LHCN-M2 (cell line): ENCODE measurements around the gene PDE6C. TPM values are rescaled to one million over a fixed set of nuclear protein-coding genes. Genes with fewer than 3 reads are reported as not detected.
"Not testable (repeated sequence)": the region's sequence is repeated elsewhere in the genome, so short reads cannot be mapped to it uniquely, and the experiment has no call there.

Source experiments
- DNase-seq: peaks from one replicate; pipeline ENCODE4 v3.0.0-alpha.2; 2012; ENCODE audit warnings: low read depth
- total RNA-seq: library from RNA; depleted of rRNA; stranded (reverse); fragments of >200 nt; gene quantifications from 2 replicates; pipeline ENCODE4 v1.2.3, GENCODE V29; 2014

Gene PDE6C
- total RNA-seq, 1 experiment from 2014 or later, result not detected

DNA sequence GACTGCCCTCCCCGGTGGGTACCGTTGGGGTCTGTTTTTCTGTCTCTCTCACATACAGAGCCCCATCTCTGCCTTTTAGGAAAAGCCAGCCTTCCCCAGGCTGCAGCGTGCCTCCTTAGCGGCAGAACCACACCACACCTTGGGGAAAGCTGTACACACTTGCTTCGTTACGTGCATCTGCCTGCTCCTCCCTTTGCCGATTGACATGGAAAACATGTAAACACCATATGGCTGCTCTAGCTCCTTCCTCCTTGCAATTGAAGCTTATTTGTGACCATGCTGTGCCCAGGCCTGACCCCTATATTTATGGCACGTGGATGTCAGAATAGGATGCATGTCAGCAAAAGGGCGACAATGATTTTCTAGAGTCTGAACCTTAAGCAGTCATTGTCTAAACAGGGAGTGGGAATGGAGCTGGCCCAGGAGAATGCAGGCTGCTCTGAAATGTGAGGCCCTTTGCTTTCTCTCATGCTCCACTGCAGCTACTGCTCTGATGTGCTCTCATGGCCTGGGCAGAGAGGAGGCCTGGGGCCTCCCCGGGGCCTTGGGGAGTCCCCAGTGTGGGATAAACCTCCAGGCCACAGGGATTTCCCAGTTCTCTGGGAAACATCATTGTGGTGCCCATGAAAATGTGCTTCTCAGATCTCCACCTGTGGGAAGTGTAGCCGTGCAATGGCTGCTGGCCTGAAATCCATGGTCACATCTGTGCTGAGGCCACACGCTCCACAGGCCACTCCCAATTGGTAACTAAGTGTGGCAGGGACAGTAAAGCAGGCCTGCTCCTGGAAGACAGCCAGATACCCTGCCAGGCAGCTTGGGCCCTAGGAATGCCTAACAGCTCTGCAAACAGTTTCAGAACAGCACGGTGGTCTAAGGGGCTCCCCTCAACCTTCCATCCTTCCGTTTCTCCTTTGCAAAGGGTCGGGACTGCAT lies 18.6 kb downstream of the PDE6C start:
- DNase-seq, result no peak

DNA sequence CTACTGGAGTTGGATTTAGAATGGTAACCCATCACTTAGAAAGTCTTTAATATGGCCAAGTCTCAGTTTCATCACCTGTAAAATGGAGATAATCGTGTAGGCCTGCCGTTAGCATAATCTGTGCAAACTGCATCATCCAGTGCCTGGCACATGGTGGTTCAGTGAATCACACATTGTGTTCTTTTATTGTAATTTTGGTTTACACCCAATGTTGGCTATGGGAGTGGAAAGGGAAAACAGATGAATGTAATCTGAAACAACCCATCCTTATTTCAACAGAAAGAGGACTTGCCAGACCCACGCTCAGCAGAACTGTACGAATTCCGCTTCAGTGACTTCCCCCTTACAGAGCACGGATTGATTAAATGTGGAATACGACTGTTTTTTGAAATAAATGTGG lies 27.5 kb downstream of the PDE6C start:
- no peak for DNase-seq

DNA sequence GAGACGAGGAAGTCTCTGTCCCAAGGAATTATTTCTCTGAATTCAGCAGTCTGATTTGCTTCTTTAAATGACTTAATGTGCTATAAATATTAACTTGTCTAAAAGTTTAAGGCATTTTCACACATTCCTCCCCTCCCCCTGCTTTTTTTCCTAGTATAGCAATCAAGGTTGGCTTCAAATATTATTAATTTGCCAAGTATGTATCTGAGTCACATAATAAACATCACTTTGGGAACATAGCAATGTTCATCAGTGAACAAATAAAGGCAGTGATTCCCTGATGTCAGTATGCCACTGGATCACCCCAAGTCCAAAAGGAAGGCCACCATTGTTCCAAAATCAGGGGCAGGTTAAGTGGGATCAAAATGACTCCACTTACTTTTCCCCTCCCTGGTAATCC lies 40.5 kb downstream of the PDE6C start:
- DNase-seq, result peak; percentile 66

DNA sequence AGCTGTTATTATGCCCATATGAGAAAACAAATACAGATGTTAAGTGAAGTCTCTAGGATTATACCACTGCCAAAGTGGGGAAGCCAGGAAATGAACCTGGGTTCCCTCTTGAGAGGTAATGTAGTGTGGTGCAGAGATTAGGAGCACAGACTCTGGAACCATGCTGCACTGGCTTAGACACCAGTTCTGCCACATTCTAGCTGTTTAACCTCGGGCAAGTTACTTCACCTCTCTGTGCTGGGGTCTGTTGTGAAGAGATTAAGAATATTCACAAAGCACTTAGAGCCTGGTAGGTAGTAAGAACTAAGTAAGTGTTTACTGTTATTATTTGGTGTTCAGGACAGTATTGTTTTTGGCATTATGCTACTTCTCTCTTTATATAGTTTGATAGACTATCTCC lies 41.9 kb downstream of the PDE6C start:
- no peak for DNase-seq

DNA sequence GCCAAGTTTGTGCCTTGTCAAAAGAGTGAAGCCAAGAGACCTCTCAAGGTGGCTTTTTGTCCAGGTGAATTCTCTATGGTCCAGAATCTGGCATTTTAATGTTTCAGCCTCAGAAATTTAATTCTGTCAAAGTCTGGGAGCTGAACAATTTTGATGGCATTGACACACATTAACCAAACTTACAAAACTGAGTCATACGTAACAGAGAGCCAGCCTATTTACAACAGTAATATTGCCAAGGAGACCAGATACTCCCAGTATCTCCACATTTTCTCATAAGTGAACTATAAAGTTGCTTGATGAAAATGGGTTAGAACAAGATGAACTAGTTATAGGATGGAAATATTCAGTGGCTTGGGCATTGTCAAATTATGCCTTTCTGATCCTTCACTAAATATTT lies 43.8 kb downstream of the PDE6C start:
- peak; percentile 35 for DNase-seq

DNA sequence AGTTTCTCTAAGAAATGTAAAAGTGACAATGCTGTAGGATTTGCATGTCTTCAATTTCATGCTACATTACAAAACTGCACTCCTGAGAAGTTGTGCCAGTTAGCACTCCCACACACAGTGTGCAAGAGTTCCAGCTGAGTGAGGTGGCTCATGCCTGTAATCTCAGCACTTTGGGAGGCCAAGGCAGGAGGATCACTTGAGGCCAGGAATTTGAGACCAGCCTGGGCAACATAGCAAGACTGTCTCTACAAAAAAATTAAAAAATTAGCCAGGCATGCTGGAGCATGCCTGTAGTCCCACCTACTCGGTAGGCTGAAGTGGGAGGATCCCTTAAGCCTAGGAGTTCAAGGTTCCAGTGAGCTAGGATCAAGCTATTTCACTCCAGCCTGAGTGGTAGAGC lies 45.4 kb downstream of the PDE6C start:
- no peak for DNase-seq

DNA sequence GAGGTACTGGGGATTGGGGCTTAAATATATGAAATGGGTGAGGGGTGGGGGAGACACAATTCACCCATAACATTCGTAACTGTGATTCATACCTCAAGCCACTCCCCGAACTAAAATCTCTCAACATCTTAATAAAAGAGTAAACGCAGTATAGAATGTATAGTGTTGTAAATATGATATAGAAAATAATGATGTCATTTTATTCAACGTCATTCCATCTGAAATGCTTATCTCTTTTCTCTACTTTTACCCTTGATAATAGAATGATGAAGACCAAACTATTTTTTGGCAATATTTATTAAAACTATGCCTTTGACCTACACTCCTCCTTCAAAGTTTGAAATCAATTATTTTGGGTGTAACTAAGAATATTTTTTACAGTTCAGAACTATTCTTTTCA lies 53.7 kb downstream of the PDE6C start:
- DNase-seq, result no peak

DNA sequence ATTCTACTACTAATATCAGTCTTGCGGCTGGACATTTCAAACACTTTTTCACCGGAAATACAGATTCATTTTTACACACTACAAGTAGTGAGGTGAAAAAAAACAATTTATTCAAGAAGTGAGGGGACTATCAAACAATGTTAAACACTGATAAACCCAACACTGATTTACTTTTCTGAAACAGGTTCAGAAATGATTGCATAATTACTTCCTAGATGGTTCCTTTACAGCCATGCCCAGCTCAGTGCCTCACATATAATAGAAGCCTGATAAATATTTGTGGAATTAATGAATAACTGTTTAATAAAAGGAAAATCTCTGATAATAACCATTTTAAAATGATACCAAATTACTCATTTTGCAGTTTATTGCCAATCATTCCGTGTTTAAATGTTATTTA lies 55.5 kb downstream of the PDE6C start:
- no peak for DNase-seq

DNA sequence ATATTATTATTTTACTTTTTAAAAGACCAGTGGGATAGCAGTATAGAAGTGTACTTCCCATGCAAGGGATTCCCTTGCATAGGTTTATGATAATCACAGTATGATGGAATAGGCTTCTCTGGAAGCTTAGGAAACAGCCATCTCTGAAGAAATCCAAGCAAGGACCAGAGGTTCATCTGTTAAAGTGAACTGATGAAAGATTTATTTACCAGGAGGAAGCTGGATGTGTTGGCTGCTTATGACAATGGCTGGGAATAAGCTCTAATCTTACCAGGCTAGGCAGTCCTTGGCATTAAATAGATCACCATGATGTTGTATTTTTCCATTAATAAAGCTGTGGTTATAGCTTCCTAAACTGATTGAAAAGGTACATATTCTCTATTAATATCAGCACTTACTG lies 58.0 kb downstream of the PDE6C start:
- no peak for DNase-seq

DNA sequence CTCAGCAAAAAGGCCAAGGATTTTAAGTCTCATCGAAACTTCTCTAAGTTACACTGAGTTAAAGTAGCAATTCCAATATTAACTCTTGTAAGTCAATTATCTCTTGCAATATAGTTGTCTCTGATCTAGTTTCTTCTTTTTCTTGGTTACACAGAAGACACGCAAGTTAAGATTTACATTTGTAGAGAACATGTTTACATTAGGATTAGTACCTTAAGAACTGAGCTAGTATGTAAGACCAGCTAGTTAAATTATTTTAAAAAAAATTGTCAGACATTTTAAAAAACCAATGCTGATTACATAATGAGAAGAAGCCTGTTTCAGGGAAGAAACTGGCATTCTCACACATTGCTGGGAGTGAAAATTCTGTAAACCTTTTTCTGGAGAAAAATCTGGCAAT lies 58.7 kb downstream of the PDE6C start:
- no peak for DNase-seq

DNA sequence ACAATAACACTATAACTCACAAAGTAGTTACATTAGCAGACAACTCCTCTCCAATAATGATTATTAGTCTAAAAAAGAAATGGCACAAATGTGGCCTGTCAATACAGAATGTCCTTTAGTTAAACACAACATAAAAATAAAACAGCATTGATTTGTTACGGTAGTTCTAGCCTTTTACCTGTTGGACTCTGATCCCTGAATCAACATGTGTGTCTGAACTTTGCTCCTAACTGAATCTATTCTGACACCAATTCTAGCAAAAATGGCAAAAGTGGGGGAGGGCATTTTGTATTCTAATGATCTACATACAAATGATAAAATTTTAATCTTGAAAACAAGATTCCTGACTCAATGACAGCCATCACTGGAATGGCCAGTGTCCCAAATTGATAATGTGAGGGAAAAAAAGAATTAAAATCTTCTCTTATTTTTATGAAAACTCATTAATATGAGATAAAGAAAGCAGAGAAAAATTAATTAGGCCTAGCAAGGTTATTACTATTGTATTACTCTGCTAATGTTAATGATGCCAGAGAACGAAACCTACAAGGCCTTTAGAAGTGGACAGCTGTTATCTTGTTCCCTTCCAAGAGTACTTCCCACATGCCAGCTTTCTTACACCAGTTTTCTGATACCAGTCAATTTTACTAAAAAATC lies 59.8 kb downstream of the PDE6C start:
- DNase-seq, result no peak

DNA sequence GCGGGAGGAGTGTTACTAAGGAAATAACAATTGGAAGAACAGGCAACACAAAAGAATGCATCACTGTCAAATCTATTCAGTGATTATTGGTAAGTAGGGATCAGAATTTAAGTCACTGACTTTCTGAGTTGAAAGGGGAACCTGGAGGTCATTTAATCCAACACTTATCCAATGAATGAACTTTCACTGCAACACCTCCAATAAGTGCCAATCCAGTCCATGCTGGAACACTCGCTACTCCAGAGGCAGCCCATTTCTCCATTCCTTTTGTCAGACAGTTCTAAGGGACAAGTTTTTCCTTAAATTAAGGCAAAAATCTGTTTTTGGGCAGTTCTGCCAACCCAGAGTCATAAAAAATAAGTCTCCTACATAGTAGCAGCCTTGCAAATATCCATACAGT lies 60.6 kb downstream of the PDE6C start:
- no peak for DNase-seq

DNA sequence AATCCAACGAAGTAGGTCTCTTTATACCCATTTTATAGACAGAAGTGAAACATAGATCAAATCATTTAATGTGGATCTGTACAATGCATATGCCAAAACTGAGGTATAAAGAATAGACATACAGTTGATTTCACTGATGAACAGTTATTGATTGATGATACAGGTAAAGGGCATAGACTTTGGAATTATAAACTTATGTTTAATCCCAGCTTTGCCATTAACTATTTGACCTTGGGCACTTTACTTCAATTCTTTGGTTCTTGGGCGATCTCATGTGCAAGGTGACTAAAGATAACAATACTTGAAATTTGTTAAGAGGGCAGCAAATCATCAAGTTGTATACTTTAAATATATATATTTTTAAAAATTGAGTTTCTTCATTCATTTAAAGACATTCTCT lies 61.5 kb downstream of the PDE6C start:
- no peak for DNase-seq

DNA sequence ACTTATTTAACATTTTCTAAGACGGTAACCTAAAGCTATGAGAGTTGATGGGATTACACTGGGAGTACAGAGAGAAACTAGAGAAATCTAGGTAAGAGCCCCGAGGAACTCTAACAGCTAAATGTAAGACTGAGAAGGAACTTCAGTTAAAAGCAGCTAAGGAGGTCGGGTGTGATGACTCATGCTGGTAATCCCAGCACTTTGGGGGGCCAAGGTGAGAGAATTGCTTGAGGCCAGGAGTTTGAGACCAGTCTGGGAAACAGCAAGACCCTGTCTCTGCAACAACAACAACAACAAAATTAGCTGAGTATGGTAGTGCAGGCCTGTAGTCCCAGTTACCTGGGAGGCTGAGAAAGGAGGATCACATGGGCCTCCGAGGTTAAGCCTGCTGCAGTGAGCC lies 66.0 kb downstream of the PDE6C start:
- DNase-seq, result no peak

DNA sequence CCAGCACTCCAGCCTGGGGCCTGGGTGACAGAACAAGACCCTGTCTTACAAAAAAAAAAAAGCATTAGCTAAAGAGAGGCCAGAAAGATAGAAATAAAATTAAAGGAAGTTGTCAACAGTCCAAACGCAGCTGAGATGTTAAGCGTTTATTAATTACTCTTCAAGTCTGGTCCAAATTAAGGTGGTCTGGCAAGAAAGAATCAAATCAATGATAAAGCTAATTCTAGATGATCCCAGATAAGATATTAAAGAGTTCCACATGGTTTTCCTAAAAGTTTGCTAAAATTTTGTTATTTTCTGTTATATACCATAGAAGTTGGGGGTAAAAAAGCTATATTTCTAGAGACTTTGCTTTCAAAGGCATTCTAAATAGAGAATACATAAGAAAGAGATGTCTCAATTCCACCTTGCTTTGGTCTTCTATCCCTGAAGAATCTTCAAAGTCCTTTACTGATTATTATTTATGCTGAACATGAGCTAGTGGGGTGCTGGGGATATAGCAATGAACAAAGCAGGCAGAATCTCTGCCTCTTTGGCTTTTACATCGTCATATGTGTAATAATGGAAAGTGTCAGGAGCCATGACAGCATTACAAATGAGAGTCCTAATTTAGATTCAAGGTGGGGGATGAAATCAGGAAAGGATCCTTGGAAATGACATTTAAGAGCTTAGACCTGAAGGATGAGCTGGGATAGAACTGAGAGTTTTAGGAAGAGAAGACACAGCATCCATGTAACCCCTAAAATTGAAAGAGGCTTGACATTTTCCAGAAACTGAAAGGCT lies 66.7 kb downstream of the PDE6C start:
- no peak for DNase-seq

DNA sequence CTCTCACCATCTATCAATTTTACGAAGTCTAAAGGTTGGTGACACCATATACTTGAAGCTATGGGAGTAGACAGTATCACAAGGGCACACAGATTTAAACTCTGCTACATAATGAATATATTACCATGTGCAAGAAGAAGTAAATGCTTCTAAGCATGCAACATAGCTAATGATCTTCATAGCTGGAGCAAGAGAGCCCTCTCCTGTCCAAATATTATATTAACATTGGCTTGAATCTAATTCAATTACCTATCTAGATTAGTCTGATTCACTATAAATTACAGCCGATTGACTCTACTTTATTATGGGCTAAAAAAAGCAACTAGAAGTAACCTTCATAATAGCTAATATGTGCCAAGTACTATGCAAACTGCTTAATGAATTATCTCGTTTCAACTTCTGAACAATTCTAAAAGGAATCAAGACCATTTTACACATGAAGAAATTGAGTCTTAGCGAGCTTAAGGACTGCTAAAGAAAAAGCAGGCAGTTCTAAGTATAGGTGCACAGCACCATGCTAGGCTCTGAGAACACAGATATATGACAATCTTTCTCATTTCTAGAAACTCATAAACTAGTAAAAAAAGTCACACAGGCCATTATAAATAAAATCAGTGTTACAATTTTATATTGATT lies 68.2 kb downstream of the PDE6C start:
- DNase-seq, result peak; percentile 54

DNA sequence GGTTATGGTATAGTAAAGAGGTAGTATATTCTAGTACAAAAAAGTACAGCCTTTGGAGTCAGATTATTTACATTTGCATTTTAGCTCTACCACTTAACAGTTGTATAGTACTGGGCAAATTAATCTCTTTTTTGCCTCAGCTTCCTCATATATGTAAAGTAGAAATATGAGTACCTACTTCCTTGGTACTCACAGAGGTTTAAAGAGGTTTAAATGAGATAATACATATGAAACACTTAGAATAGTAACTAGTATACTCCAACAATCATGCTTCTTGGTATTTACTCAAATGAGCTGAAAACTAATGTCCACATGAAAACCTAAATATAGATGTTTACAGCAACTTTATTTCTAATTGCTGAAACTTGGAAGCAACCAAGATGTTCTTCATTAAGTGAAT lies 75.4 kb downstream of the PDE6C start:
- no peak for DNase-seq

DNA sequence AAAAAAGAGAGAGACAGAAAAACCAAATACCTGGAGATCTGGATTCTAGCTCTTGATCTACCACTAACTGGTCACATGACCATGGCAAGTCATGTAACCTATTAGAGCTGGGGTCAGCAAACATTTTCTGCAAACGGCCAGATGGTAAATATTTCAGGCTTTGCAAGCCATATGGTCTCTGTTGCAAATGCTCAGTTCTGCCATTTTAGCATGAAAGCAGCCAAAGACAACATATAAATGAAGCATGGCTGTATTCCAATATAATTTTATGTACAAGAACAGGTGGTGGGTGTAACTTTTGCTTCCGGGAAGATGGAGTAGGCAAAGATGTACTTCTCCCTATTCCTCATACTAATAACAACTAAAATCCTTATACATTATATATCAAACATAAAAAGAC lies 83.4 kb downstream of the PDE6C start:
- peak; percentile 42 for DNase-seq

DNA sequence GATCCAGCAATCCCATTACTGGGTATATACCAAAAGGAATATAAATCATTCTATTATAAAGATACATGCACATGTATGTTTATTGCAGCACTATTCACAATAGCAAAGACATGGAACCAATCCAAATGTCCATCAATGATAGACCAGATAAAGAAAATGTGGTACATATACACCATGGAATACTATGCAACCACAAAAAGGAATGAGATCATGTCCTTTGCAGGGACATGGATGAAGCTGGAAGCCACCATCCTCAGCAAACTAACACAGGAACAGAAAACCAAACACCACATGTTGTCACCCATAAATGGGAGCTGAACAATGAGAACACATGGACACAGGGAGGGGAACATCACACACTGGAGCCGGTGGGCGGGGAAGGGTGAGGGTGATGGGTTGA lies 84.2 kb downstream of the PDE6C start:
- DNase-seq, result not testable (repeated sequence)

DNA sequence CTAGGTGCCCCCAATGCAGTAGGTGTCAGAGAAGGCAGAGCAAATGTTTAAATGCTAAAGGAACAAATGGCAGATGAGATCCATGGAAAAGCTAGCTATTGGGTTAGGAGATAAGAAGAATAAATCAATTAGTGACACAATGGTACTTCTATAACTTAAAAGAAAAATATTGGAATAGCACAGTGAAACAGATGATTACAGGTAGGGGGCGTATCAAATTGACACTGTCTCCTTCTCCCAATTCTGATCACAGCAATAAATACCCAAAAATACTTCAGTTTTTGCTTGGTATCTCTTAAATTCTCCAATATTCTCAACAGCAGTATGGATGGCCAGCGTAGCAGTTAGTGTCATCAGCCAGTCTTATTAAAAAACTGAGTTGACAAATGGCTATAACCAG lies 84.9 kb downstream of the PDE6C start:
- no peak for DNase-seq

DNA sequence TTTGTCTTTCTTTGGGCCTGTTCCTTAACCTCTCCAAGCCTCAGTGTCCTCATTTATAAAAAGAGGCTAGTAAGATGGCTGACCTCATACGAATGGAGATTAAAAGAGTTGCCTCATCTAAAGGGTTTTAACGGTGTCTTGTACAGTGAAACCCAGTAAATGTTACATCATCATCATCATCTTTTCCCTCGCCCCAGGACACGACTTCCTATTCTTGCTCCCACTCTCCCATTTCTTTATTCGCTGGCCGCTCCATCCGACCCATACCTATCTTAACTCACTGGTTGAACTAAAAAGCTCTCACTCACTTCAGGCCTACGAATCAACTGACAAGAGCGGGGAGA lies 89.5 kb downstream of the PDE6C start:
- no peak for DNase-seq
